NCI-H748 treated with DMSO at 0.1 percent for 48 hours (cell line): ENCODE data around the gene PPP4C.
"Not testable (repeated sequence)": the region's sequence is repeated elsewhere in the genome, so short reads cannot be mapped to it uniquely, and the experiment has no call there.

ENCODE experiments used
- DNase-seq: peaks from one replicate; lab custom pipeline; 2025; lab: John Stamatoyannopoulos, UW

The PPP4C gene

GRCh38 chr16:30125690-30126089 is 49.9 kb downstream of the PPP4C start:
- not testable (repeated sequence) for DNase-seq

GRCh38 chr16:30127993-30128392 is 52.2 kb downstream of the PPP4C start:
- no peak for DNase-seq

GRCh38 chr16:30131869-30132475 is 56.2 kb downstream of the PPP4C start:
- DNase-seq = no peak

- DNase-seq = no peak
These were observed 56.8 kb downstream of the PPP4C start for GRCh38 chr16:30132591-30132990.
